ENCODE data around the gene MUC6.

MUC6 gene

GRCh38 chr11:1050581-1051355 lies 14.2 kb upstream of the MUC6 start:
- DNase-seq (peak; percentile 79), ATAC-seq (peak; percentile 92)

- no peak for ATAC-seq
- DNase-seq: no peak
Measured at GRCh38 chr11:1049911-1050580, 13.5 kb upstream of the MUC6 start.

GRCh38 chr11:1049431-1049891 lies 12.9 kb upstream of the MUC6 start:
- DNase-seq (no peak), ATAC-seq (no peak)

GRCh38 chr11:1049071-1049405 lies 12.5 kb upstream of the MUC6 start:
- DNase-seq: no peak
- ATAC-seq: no peak

GRCh38 chr11:1048375-1049070 lies 12.0 kb upstream of the MUC6 start:
- DNase-seq: no peak
- no peak for ATAC-seq

- ATAC-seq (no peak), DNase-seq (no peak)
Measured at GRCh38 chr11:1047595-1048156, 11.2 kb upstream of the MUC6 start.

GRCh38 chr11:1044160-1044559 lies 7.6 kb upstream of the MUC6 start:
- DNase-seq (no peak), ATAC-seq (no peak)

- DNase-seq: no peak
- ATAC-seq: no peak
Measured at GRCh38 chr11:1043563-1044096, 7.1 kb upstream of the MUC6 start.

GRCh38 chr11:1042626-1043562 lies 6.4 kb upstream of the MUC6 start:
- DNase-seq (no peak), ATAC-seq (no peak)

- ATAC-seq (no peak), DNase-seq (no peak)
Measured at GRCh38 chr11:1041936-1042608, 5.6 kb upstream of the MUC6 start.

GRCh38 chr11:1041471-1041870 lies 5.0 kb upstream of the MUC6 start:
- no peak for ATAC-seq
- no peak for DNase-seq

- ATAC-seq: no peak
- no peak for DNase-seq
Measured at GRCh38 chr11:1041149-1041467, 4.6 kb upstream of the MUC6 start.

GRCh38 chr11:1040428-1041148 lies 4.1 kb upstream of the MUC6 start:
- ATAC-seq (no peak), DNase-seq (no peak)

GRCh38 chr11:1039481-1040427 lies 3.2 kb upstream of the MUC6 start:
- no peak for DNase-seq
- ATAC-seq: no peak

- no peak for ATAC-seq
- DNase-seq: no peak
Measured at GRCh38 chr11:1038921-1039320, 2.4 kb upstream of the MUC6 start.

- DNase-seq (no peak), ATAC-seq (no peak)
Measured at GRCh38 chr11:1038361-1038760, 1.8 kb upstream of the MUC6 start.

GRCh38 chr11:1037506-1038055 lies 1.1 kb upstream of the MUC6 start:
- ATAC-seq (no peak), DNase-seq (no peak)

- DNase-seq (no peak), ATAC-seq (no peak)
Measured at GRCh38 chr11:1036931-1037330, 413 bp upstream of the MUC6 start.

Measured in stimulated activated naive CD8-positive, alpha-beta T cell treated with anti-CD3 and anti-CD28 coated beads, Interleukin-15, Interleukin-2, amounts not matched to agents 100 U/mL and 50 U/mL, for 24 hours (primary cell).